ENCODE measurements around the gene CACNA1C.
A peak's percentile ranks its signal among the peaks of the same experiment; 100 is the strongest.

Gene CACNA1C

DNA sequence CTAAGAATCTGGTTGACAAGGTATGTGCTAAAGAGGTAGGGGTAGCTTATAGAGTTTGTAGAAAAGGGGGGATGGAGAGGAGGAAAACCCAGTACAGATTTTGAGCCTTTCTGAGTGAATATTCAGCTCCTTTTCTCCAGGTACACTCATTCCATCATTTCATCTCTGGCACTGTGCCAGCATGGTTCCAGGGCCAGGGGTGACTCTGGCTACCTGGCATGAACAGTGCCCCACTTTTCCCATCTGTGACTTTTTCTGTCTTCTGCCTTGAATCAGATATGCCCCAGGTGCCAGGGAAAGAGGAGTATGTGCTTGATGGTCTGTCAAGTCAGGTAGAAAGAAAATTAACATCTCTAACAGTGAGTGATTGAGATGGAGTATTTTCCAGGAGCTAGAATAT lies 175.7 kb downstream of the CACNA1C start:
- TF ChIP-seq GATA2 (IDR thresholded peaks at IDR 0.05; ENCODE audit: low read depth, low read length) (no peak), GATA3 (IDR thresholded peaks at IDR 0.05; ENCODE audit: low read depth, low read length) (no peak)

DNA sequence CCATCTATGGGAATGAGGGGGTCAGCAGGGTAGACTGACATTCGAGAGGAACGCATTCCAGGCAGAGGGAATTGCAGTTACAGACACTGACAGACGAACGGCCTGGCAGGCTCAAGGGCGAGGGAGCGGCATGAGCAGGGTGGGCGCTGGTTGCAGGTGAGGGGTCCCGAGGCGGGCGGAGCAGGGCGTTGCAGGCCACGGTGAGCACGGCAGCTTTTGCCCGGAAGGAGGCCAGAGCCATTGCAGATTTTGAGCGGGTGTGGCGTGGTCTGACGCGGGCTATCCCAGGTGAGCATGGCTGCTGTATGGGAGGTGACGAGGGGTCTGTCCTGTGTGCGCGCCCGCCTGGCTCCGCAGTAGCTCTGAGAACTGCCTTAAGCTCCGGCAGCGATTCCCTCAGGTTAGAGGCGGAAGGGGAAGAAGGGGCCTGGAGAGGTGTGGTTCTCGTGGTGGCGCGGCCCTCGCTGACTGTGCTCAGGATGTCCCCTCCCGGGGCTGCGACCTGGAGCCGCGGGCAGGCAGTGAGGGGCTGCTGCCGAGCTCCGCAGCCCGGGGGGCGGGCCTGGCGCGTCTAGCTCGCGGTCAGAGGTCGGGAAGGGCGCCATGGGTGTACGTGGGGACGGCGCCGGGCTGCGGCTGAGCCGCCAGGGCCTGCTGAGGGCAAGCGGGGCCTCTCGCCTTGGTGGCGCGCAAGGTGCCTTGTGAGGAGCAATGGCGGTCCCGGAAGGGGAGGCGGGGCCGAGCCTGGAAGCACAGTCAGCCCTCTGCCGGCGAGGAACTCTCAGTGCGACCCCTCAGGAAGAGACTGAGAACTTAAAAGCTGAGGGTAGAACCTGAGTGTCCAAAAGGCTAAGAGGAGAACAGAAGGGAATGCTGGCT lies 177.1 kb downstream of the CACNA1C start:
- no peak for TF ChIP-seq GATA2 (IDR thresholded peaks at IDR 0.05; ENCODE audit: low read depth, low read length)
- TF ChIP-seq GATA3 (IDR thresholded peaks at IDR 0.05; ENCODE audit: low read depth, low read length): no peak

DNA sequence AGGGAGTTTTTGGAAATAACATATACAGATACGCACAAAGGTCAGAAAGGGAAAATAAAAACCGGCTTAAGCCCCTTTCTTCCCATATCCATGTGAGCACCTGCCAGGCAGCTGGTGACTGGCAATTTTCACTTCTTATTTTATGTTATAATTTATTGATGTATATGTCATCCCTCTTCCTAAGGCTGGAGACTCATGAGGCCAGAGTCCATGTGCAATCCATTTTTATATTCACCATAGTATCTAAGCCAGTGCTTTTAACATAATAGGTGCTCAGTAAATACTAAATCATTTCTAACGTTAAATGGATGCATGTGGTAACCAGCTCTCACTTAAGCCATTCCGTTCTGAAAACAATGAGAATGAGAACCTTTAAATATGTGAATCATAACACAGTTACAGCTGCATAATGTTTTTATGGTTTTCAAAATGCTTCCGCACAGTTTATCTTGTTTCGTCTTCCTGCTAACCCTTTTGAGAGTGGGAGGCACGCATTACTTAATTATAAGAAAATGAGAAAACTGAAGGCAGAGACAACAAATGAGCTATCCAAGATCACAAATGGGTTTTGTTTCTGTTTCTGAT lies 178.3 kb downstream of the CACNA1C start:
- no peak for TF ChIP-seq GATA3 (IDR thresholded peaks at IDR 0.05; ENCODE audit: low read depth, low read length)
- TF ChIP-seq GATA2 (IDR thresholded peaks at IDR 0.05; ENCODE audit: low read depth, low read length): no peak

DNA sequence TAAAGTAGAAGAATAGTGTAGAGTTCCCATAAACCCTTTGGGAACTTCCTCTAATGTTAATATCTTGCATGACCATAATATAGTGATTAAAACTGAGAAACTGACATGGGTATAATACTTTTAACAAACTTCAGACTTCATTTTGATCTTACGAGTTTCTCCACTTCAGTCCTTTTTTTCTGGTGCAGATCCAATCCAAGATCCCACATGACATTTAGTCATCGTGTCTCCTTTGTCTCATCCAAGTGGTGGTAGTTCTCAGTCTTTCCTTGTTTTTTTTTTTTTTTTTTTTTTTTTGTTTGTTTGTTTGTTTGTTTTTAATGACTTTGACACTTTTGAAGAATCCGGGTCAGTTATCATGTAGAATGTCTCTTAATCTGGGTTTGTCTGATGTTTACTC lies 179.2 kb downstream of the CACNA1C start:
- TF ChIP-seq GATA2 (IDR thresholded peaks at IDR 0.05; ENCODE audit: low read depth, low read length) (no peak), GATA3 (IDR thresholded peaks at IDR 0.05; ENCODE audit: low read depth, low read length) (no peak)

DNA sequence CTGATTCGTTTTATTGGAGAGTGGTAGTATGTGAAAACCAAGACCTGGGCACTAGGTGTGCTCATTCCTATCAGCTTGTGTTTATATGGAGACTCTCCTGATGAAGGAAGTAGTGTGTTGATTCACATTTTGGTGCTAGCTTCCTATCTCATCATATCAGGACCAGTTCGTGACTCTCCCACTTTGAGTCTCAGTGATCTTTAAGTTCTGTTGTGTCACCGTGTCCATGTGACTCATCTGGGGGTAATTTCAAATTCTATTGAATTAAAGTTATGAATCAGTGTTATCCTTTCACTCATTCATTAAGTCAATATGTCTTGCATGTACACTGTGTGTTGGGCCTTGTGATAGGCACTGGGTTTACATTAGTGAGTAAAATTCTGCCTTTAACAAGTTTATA lies 180.2 kb downstream of the CACNA1C start:
- TF ChIP-seq GATA3 (IDR thresholded peaks at IDR 0.05; ENCODE audit: low read depth, low read length) (no peak), GATA2 (IDR thresholded peaks at IDR 0.05; ENCODE audit: low read depth, low read length) (no peak)

DNA sequence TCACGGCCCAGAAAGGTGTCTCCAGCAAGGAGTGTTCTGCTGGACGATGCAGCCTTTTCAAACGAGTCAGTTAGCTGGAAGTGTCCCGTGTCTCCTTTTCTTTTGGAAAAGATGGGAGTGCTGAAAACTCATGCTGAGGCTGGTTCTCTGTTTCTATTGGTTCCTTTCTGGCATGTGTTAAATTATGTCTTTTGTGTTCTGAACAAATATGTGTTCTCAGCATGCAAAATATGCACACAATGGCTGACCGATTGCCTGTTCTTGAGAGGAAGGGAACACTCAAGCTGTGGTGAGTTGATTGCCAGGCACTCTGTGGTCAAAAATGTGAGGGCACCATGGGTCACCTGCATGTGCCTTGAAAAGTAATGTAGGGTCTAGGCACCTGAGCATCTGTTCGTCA lies 181.3 kb downstream of the CACNA1C start:
- TF ChIP-seq GATA2 (IDR thresholded peaks at IDR 0.05; ENCODE audit: low read depth, low read length): no peak
- TF ChIP-seq GATA3 (IDR thresholded peaks at IDR 0.05; ENCODE audit: low read depth, low read length): no peak

DNA sequence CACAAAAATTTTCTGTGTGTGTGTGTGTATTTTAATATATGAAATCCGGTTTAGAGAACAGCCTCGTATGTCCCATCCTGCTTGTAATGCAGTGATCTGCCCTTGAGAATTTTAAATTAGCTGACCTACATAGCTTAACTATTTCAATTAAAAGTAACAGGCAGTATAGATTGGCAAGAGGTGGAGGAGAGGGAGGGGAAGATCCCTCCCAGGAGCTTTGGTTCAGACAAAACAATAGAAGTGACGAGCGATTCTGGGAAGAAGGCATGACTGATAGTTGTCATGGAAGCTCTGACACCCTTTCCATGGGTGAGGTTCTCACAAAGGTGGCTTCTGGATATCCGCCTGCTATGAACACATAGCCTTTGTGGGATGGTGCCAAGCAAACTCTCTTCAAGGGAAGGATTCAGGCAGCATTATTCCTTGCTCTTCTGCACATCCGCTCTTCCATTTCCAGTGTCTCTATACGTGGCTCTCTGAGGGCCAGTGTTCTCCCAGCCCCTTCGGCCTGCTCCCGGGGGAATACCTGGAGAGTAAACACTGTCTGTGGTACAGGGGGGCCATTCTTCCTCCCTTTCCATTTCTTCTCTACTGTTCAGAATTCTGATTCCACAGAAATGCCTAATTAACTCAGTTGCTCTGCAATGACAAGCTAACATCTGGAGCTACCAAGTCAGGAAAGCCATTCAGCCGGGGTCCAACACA lies 182.0 kb downstream of the CACNA1C start:
- TF ChIP-seq GATA3 (IDR thresholded peaks at IDR 0.05; ENCODE audit: low read depth, low read length): no peak
- no peak for TF ChIP-seq GATA2 (IDR thresholded peaks at IDR 0.05; ENCODE audit: low read depth, low read length)

DNA sequence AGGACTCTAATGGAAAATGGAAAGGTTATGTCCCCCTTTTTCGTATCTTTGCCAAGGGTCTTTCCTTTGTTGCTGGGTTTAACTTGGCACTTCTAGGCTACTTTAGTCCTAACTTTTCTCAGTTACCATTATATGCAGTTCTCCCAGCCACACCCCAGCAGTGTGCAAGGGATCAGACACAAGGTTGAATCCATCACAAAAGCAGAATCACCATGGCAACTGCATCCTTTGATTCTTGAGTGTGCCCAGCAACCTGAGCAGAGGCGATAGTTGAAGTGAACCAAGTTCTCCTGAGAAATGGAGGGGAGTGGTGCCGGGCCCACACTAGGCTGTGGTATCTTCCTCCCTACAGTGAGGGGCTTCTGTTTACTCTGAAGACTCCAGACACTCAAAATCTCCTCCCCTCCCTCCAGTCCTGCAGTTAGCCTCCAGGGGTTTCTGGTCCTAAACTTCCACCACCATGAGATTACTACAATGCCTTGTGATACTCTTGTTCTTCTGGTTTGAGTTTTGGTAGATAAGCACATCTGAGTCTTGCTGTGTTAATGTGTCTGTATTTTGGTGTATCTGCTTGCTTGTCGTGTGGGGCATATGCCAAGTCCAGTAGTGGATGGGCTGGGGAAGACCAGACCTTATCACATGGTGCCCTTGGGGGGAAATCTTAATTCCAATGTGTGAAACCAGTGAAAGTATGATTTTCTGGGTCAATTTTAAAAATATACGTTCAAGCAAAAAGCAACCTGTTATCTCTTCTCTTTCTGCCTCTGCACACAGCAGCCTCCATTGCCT lies 183.9 kb downstream of the CACNA1C start:
- TF ChIP-seq GATA3 (IDR thresholded peaks at IDR 0.05; ENCODE audit: low read depth, low read length): no peak
- TF ChIP-seq GATA2 (IDR thresholded peaks at IDR 0.05; ENCODE audit: low read depth, low read length): peak; percentile 18; the same call in 1 of the 2 replicates

DNA sequence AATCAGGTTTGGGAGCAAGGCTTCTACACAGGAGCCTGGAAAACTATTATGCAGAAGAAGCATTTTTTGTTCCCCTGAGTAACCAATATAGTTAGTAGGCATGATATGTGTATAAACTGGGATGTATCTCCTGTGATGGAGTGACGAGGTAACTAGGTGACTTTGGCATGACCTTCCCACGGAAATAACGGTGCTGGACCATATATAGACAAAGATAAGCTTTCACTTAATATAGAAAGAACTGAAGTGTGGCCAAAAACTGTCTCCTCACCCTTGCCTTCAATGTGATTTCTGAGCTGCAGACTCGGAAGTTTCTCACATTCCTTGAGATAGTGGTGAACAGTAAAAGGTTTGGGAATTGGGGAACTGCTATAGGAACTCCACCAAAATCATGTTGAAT lies 185.3 kb downstream of the CACNA1C start:
- no peak for TF ChIP-seq GATA3 (IDR thresholded peaks at IDR 0.05; ENCODE audit: low read depth, low read length)
- TF ChIP-seq GATA2 (IDR thresholded peaks at IDR 0.05; ENCODE audit: low read depth, low read length): no peak

DNA sequence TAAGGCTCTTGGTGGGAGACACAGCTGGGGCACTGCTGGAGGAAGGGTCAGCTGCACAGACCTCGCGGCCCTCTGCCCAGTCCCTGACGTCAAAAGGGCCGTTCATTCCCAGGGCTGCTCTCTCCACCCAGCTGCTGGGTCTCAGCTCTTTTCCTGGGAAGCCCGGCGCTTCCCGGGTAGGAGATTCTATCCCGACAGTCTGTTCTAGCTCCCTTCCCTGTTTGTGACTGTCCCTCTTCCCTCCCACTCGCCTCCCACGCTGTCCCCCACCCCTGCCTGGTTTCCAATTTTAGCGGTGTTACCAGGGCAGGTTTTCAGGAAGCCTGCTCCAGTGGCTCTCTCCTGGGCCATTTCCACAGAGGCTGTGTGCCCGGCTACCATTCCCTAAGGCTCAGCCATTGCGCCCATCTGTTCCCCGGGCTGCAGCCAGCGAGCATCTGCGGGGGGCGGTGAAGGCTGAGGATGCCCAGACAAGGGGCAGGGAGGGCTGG lies 186.6 kb downstream of the CACNA1C start:
- TF ChIP-seq GATA3 (IDR thresholded peaks at IDR 0.05; ENCODE audit: low read depth, low read length) (no peak), GATA2 (IDR thresholded peaks at IDR 0.05; ENCODE audit: low read depth, low read length) (no peak)

DNA sequence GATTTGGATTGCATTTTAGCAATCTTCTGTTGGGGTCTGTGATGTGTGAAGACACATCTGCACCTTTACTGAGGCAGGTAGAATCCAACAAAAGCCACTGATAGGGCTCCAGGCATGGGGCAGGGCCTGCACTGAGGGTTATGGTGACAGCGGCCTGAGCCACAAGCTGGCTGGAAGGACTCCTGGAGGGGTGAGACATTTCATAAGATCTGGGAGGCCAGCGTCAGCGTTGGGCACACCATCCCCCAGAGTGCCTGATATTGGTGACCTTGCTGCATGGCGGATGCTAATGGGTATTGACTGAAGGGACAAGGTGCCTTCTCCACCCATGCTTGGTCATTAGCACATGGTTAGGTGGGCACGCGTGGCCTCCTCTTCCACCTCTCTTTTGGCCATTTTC lies 187.6 kb downstream of the CACNA1C start:
- TF ChIP-seq GATA3 (IDR thresholded peaks at IDR 0.05; ENCODE audit: low read depth, low read length): no peak
- no peak for TF ChIP-seq GATA2 (IDR thresholded peaks at IDR 0.05; ENCODE audit: low read depth, low read length)

DNA sequence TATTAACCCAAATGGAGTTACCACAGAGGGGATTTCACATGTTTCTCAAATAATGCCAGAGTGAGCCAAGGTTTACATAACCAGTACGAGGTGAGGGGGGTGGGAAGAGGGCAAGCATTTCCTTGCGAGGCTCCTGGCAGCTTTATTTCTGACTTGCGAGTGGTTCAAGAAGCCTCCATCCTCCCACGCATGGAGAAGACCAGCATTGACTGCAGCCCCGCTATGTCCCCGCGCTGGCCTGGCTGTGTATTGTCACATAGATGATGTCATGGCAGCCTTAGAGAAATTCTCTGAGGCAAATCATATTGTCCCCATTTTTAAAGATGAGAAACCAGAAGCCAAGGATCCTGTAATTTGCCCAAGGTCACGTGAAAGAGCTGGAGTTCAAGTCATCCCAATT lies 188.2 kb downstream of the CACNA1C start:
- TF ChIP-seq GATA3 (IDR thresholded peaks at IDR 0.05; ENCODE audit: low read depth, low read length) (no peak), GATA2 (IDR thresholded peaks at IDR 0.05; ENCODE audit: low read depth, low read length) (no peak)

DNA sequence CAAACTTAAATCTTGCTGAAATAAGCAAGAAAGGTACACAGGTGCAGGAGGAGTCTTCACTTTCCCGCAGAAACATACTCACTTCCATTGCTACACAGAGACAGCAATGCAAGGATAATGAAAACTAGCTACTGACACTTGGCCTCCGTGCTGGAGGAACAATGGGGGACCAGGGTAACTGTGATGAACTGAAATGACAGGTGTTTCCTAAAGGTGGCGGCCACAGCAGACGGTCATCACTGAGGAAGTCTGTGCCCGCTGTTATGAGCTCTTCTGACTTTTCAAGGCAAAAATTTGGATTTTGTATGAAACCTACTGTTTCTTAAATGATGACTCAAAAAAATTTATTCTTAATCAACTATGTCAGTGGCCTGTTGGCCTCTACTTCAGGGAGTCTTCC lies 189.4 kb downstream of the CACNA1C start:
- TF ChIP-seq GATA2 (IDR thresholded peaks at IDR 0.05; ENCODE audit: low read depth, low read length): no peak
- no peak for TF ChIP-seq GATA3 (IDR thresholded peaks at IDR 0.05; ENCODE audit: low read depth, low read length)

DNA sequence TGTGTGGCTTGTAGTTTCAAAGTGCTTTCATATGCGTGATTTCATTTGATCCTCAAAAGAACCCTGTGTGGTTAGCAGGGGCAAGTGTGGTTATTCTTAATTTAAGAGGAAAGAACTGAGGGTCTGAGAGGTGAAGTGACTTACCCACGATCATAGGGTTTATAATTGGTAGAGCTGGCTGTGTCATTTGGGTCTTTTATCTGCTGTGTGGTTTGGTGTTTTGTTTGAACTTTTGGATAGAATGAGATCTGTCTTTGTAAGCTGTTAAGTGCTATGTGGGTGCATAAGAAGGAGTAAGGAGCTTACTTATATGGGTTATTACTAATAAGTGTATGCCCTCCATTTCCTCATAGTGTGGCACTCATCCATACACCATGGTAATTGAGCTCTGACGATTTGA lies 190.0 kb downstream of the CACNA1C start:
- TF ChIP-seq GATA2 (IDR thresholded peaks at IDR 0.05; ENCODE audit: low read depth, low read length) (no peak), GATA3 (IDR thresholded peaks at IDR 0.05; ENCODE audit: low read depth, low read length) (no peak)
